IMR-90 (cell line): ENCODE data around the gene SPTY2D1. TPM values are rescaled to one million over a fixed set of nuclear protein-coding genes. Genes with fewer than 3 reads are reported as not detected.

Experiments used
- ATAC-seq: fragments of 200-7000 bp; cut with Tn5 transposase; 2 replicates; pipeline ENCODE4 v1.9.1; 2020; ENCODE audit warnings: low read depth, mild to moderate bottlenecking, moderate library complexity
- BruUV-seq: library from RNA; stranded (reverse); fragments of 400-500 nt; replicated peaks from 2 replicates; lab custom pipeline; 2021; lab: Mats Ljungman, UMichigan
- CTCF ChIA-PET: fragments of 300-600 bp; formaldehyde crosslinking; extraction: SDS; loops from one replicate; lab custom pipeline; 2021; ENCODE audit warnings: antibody characterized with exemption; lab: Yijun Ruan, JAX
- POLR2A ChIA-PET: fragments of 300-600 bp; sonication (Branson Sonifier 250); formaldehyde crosslinking; loops from one replicate; lab custom pipeline; 2022; ENCODE audit warnings: antibody characterized with exemption; ENCODE audit not compliant: unreplicated experiment; lab: Charles Lee
- DNase-seq: peaks from one replicate; pipeline ENCODE4 v3.0.0; 2013
- H2AFZ ChIP-seq: replicated peaks from 2 replicates; pipeline ENCODE3; 2013; ENCODE audit warnings: low read length, mild to moderate bottlenecking; ENCODE audit not compliant: poor library complexity
- H2AK5ac ChIP-seq: 2 replicates; pipeline ENCODE4 v1.6.1; 2013; ENCODE audit warnings: low read depth, low read length, inconsistent platforms
- H2AK9ac ChIP-seq: replicated peaks from 2 replicates; pipeline ENCODE3; 2013; ENCODE audit warnings: mild to moderate bottlenecking, low read depth, low read length, moderate library complexity; ENCODE audit not compliant: poor library complexity
- H2BK120ac ChIP-seq: 2 replicates; pipeline ENCODE4 v1.6.1; 2013; ENCODE audit warnings: low read depth, low read length, inconsistent platforms
- H2BK15ac ChIP-seq: 3 replicates; pipeline ENCODE4 v1.6.1; 2013; ENCODE audit warnings: low read depth, low read length, inconsistent platforms
- H2BK20ac ChIP-seq: 2 replicates; pipeline ENCODE4 v1.6.1; 2013; ENCODE audit warnings: low read depth, mild to moderate bottlenecking, inconsistent platforms, low read length, moderate library complexity
- H2BK5ac ChIP-seq: 2 replicates; pipeline ENCODE4 v1.6.1; 2013; ENCODE audit warnings: mild to moderate bottlenecking, low read depth, low read length, inconsistent platforms; ENCODE audit not compliant: poor library complexity, severe bottlenecking
- H3K14ac ChIP-seq: replicated peaks from 2 replicates; pipeline ENCODE4 v1.6.1; 2013; ENCODE audit warnings: low read depth, low read length, inconsistent platforms
- H3K18ac ChIP-seq: 2 replicates; pipeline ENCODE4 v1.6.1; 2013; ENCODE audit warnings: low read depth, low read length, control low read depth
- H3K23ac ChIP-seq: 2 replicates; pipeline ENCODE4 v1.6.1; 2013; ENCODE audit warnings: low read depth, low read length, inconsistent platforms
- H3K27ac ChIP-seq: 2 replicates; pipeline ENCODE4 v1.5.1; 2013; ENCODE audit warnings: mild to moderate bottlenecking, control low read depth, low read length; ENCODE audit not compliant: insufficient read depth
- H3K27me3 ChIP-seq: 2 replicates; pipeline ENCODE4 v1.6.1; 2013; ENCODE audit warnings: low read length; ENCODE audit not compliant: control insufficient read depth, insufficient read depth
- H3K36me3 ChIP-seq: 2 replicates; pipeline ENCODE4 v1.6.1; 2013; ENCODE audit warnings: low read length, mixed read lengths; ENCODE audit not compliant: control insufficient read depth, insufficient read depth
- H3K4ac ChIP-seq: 2 replicates; pipeline ENCODE4 v1.6.1; 2013; ENCODE audit warnings: low read depth, low read length, inconsistent platforms
- H3K4me1 ChIP-seq: 2 replicates; pipeline ENCODE4 v1.6.1; 2013; ENCODE audit warnings: low read length, mixed read lengths; ENCODE audit not compliant: control insufficient read depth, insufficient read depth
- H3K4me2 ChIP-seq: 2 replicates; pipeline ENCODE4 v1.6.1; 2013; ENCODE audit warnings: low read depth, mild to moderate bottlenecking, control low read depth, low read length, moderate library complexity
- H3K4me3 ChIP-seq: 2 replicates; pipeline ENCODE4 v1.5.1; 2013; ENCODE audit warnings: low read depth, mild to moderate bottlenecking, control low read depth, low read length, moderate library complexity; ENCODE audit not compliant: insufficient read depth
- H3K56ac ChIP-seq: 2 replicates; pipeline ENCODE4 v1.6.1; 2013; ENCODE audit warnings: low read length, inconsistent platforms; ENCODE audit not compliant: insufficient read depth; ENCODE audit errors: extremely low read depth
- H3K79me1 ChIP-seq, 2 experiments: 2 replicates each; pipeline ENCODE4 v1.6.1; 2013; ENCODE audit warnings: low read length in 2 of 2, inconsistent platforms in 1 of 2, low read depth in 1 of 2
- H3K9ac ChIP-seq: 2 replicates; pipeline ENCODE4 v1.6.1; 2013; ENCODE audit warnings: low read depth, low read length, control low read depth
- H3K9me1 ChIP-seq: 2 replicates; pipeline ENCODE4 v1.6.1; 2013; ENCODE audit warnings: low read length, inconsistent platforms; ENCODE audit not compliant: insufficient read depth
- H3K9me3 ChIP-seq: 2 replicates; pipeline ENCODE4 v1.6.1; 2013; ENCODE audit warnings: low read length; ENCODE audit not compliant: control insufficient read depth, insufficient read depth
- H4K20me1 ChIP-seq: 2 replicates; pipeline ENCODE4 v1.6.1; 2013; ENCODE audit warnings: low read length, inconsistent platforms; ENCODE audit not compliant: insufficient read depth
- H4K5ac ChIP-seq: 2 replicates; pipeline ENCODE4 v1.6.1; 2013; ENCODE audit warnings: mild to moderate bottlenecking, low read depth, low read length, control low read depth
- H4K8ac ChIP-seq, 2 experiments: 2 replicates each; pipeline ENCODE4 v1.6.1; 2013; ENCODE audit warnings: low read depth in 2 of 2, low read length in 2 of 2, control low read depth in 1 of 2, inconsistent platforms in 1 of 2
- H4K91ac ChIP-seq: 2 replicates; pipeline ENCODE4 v1.6.1; 2013; ENCODE audit warnings: low read depth, low read length, inconsistent platforms; ENCODE audit not compliant: insufficient read depth
- BHLHE40 ChIP-seq: fragments of 150-350 bp; IDR thresholded peaks from 2 replicates; pipeline ENCODE4 v1.6.1; 2016; ENCODE audit warnings: mild to moderate bottlenecking, low read depth, low read length
- CEBPB ChIP-seq: IDR thresholded peaks from 2 replicates; pipeline ENCODE4 v1.6.1; 2012; ENCODE audit warnings: low read depth, low read length, improper control_type of control experiment
- CHD1 ChIP-seq: IDR thresholded peaks from 2 replicates; pipeline ENCODE4 v1.6.1; 2012; ENCODE audit warnings: low read depth, low read length, improper control_type of control experiment
- CTCF ChIP-seq: conservative IDR thresholded peaks from 2 replicates; pipeline ENCODE4 v1.5.1; 2012; ENCODE audit warnings: mild to moderate bottlenecking, low read depth, low read length, improper control_type of control experiment
- MAFK ChIP-seq: IDR thresholded peaks from 2 replicates; pipeline ENCODE4 v1.6.1; 2012; ENCODE audit warnings: low read depth, low read length, improper control_type of control experiment
- MAZ ChIP-seq: IDR thresholded peaks from 2 replicates; pipeline ENCODE4 v1.6.1; 2012; ENCODE audit warnings: low read depth, mild to moderate bottlenecking, low read length, improper control_type of control experiment, moderate library complexity, borderline replicate concordance
- NFE2L2 ChIP-seq: fragments of 150-350 bp; IDR thresholded peaks from 2 replicates; pipeline ENCODE4 v1.6.1; 2016; ENCODE audit warnings: low read depth, mild to moderate bottlenecking, low read length
- POLR2A ChIP-seq: IDR thresholded peaks from 2 replicates; pipeline ENCODE4 v1.6.1; 2012; ENCODE audit warnings: mild to moderate bottlenecking, low read depth, low read length
- RAD21 ChIP-seq: IDR thresholded peaks from 2 replicates; pipeline ENCODE4 v1.6.1; 2012; ENCODE audit warnings: low read length, improper control_type of control experiment
- RCOR1 ChIP-seq: IDR thresholded peaks from 2 replicates; pipeline ENCODE4 v1.6.1; 2012; ENCODE audit warnings: mild to moderate bottlenecking, low read length, improper control_type of control experiment; ENCODE audit not compliant: insufficient replicate concordance
- RFX5 ChIP-seq: IDR thresholded peaks from 2 replicates; pipeline ENCODE4 v1.8.0; 2012; ENCODE audit warnings: low read depth, mild to moderate bottlenecking, low read length, moderate library complexity
- USF2 ChIP-seq: fragments of 150-350 bp; IDR thresholded peaks from 2 replicates; pipeline ENCODE4 v1.6.1; 2017; ENCODE audit warnings: mild to moderate bottlenecking, antibody characterized with exemption, low read length, low read depth
- WGBS, 2 experiments: methylation state at CpG; one replicate each; pipeline versions ENCODE4 v1.1.5 to v1.1.7; 2013; ENCODE audit warnings: missing lambda C conversion rate in 2 of 2; ENCODE audit not compliant: insufficient read length in 1 of 2; ENCODE audit errors: extremely low coverage in 2 of 2; 5-methylcytosine and 5-hydroxymethylcytosine counted together
- dilution Hi-C: fragments of 300-500 bp; cut with HindIII; formaldehyde crosslinking; loops from one replicate; pipeline ENCODE4 v1.14.3; 2018; ENCODE audit warnings: low sequenced_read_pairs; ENCODE audit not compliant: unreplicated experiment
- in situ Hi-C: fragments of 300-500 bp; cut with MboI; formaldehyde crosslinking; loops from 3 replicates; pipeline ENCODE4 v1.14.3; 2019; ENCODE audit warnings: low sequenced_read_pairs, inconsistent platforms, mixed read lengths
- intact Hi-C: fragments of 100-400 bp; cut with micrococcal nuclease; formaldehyde crosslinking; loops from 2 replicates; pipeline ENCODE4 v1.10.0; 2022
- polyA plus RNA-seq, 3 experiments: library from polyadenylated mRNA; depleted of rRNA; stranded (reverse); fragments of >200 nt; gene quantifications; 2 replicates each; pipeline ENCODE4 v1.2.3, GENCODE V29; 2012; ENCODE audit warnings: low replicate concordance in 1 of 3
- total RNA-seq: library from RNA; depleted of rRNA; stranded (reverse); fragments of >200 nt; gene quantifications from 2 replicates; pipeline ENCODE4 v1.2.3, GENCODE V29; 2012
- TF ChIP-seq, protein P1 (sequence below): fragments of 150-350 bp; IDR thresholded peaks from 2 replicates; pipeline ENCODE4 v1.6.1; 2016; ENCODE audit warnings: low read depth, mild to moderate bottlenecking, low read length, moderate library complexity, borderline replicate concordance

The SPTY2D1 gene
- total and polyA plus RNA-seq, 2 of the 4 experiments (the other 2 are of a cell fraction) = 10.3 to 36.6 TPM

GRCh38 chr11:18676803-18677202 is 42.7 kb upstream of the SPTY2D1 start:
- H2BK120ac ChIP-seq = no peak overlapping the region
- no peak overlapping the region for H2AK5ac ChIP-seq
- H4K91ac ChIP-seq = no peak overlapping the region
- no peak overlapping the region for H2AFZ ChIP-seq
- no peak overlapping the region for H2BK15ac ChIP-seq
- H3K9me3 ChIP-seq = no peaks in the 10 kb centered on the region
- no peak overlapping the region for H3K23ac ChIP-seq
- no peaks in the 10 kb centered on the region for H3K27me3 ChIP-seq
- no peaks in the 10 kb centered on the region for H3K4me1 ChIP-seq
- intact Hi-C loops = no loop called here
- no peak overlapping the region for H3K27ac ChIP-seq
- H3K56ac ChIP-seq = no peak overlapping the region
- DNase-seq (no peak), ATAC-seq (no peak)
- H3K79me1 ChIP-seq = no peaks in the 10 kb centered on the region
- no TSS peak for BruUV-seq
- no peak overlapping the region for H3K4ac ChIP-seq
- no peak overlapping the region for H2AK9ac ChIP-seq
- ChIA-PET POLR2A (no interaction called here), CTCF (no interaction called here)
- no CpG with 5 or more reads among the region's 4 CpGs for WGBS, 2 experiments
- no peaks in the 10 kb centered on the region for H3K36me3 ChIP-seq
- TF ChIP-seq USF2 (no peak), BHLHE40 (no peak), CTCF (no peak), POLR2A (no peak), RAD21 (no peak), NFE2L2 (no peak), CEBPB (no peak), MAZ (no peak), RFX5 (no peak), CHD1 (no peak), MAFK (no peak), RCOR1 (no peak)
- TF ChIP-seq, protein P1, sequence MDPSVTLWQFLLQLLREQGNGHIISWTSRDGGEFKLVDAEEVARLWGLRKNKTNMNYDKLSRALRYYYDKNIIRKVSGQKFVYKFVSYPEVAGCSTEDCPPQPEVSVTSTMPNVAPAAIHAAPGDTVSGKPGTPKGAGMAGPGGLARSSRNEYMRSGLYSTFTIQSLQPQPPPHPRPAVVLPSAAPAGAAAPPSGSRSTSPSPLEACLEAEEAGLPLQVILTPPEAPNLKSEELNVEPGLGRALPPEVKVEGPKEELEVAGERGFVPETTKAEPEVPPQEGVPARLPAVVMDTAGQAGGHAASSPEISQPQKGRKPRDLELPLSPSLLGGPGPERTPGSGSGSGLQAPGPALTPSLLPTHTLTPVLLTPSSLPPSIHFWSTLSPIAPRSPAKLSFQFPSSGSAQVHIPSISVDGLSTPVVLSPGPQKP = no peak
- no peak overlapping the region for H3K18ac ChIP-seq
- no peak overlapping the region for H2BK5ac ChIP-seq
- no peak overlapping the region for H3K4me3 ChIP-seq
- no peak overlapping the region for H2BK20ac ChIP-seq
- H3K4me2 ChIP-seq = no peak overlapping the region
- H4K5ac ChIP-seq = no peak overlapping the region
- in situ Hi-C loops = no loop called here
- H4K8ac ChIP-seq = no peak overlapping the region
- no peak overlapping the region for H3K9ac ChIP-seq
- H4K20me1 ChIP-seq = no peaks in the 10 kb centered on the region
- dilution Hi-C loops = no loop called here
- no peaks in the 10 kb centered on the region for H3K9me1 ChIP-seq
- no peak overlapping the region for H3K14ac ChIP-seq
